ENCODE data around the gene MRPL32. TPM values are rescaled to one million over a fixed set of nuclear protein-coding genes. Genes with fewer than 3 reads are reported as not detected.

MRPL32 gene
- total RNA-seq, 3 donors from 2014 or later = 49.0 to 57.7 (median 51.1) TPM

- H3K27ac ChIP-seq = peak overlapping the region; percentile 86 to 88
Measured at GRCh38 chr7:42931447-42931833, 736 bp upstream of the MRPL32 start.

GRCh38 chr7:42932811-42933591 is 825 bp downstream of the MRPL32 start:
- Histone ChIP-seq H3K27ac (peak overlapping the region; percentile 51 to 86), H3K9me3 (no peaks in the 10 kb centered on the region), H3K4me1 (peaks cover 5 to 8% of the 10 kb centered on the region in 2 donors), H3K27me3 (no peaks in the 10 kb centered on the region), H3K36me3 (no peaks in the 10 kb centered on the region), H3K4me3 (peak overlapping the region; percentile 89 to 97 (median 90))
- no peak for DNase-seq (ENCODE audit: low spot score in 2 of 2)
- TF ChIP-seq POLR2A (IDR thresholded peaks at IDR 0.05) (no peak), CTCF (IDR thresholded peaks at IDR 0.05) (no peak)
- intact Hi-C loops (cut with DNase I; ENCODE audit: low total_unique reads) = no loop called here

More at GRCh38 chr7:42931447-42931833, 736 bp upstream of the MRPL32 start:
- no peak for DNase-seq (ENCODE audit: low spot score in 2 of 2)
- intact Hi-C loops (cut with DNase I; ENCODE audit: low total_unique reads) = no loop called here
- H3K27me3 ChIP-seq = no peaks in the 10 kb centered on the region
- H3K36me3 ChIP-seq = no peaks in the 10 kb centered on the region
- peak overlapping the region; percentile 89 to 97 (median 90) for H3K4me3 ChIP-seq
- no peaks in the 10 kb centered on the region for H3K9me3 ChIP-seq
- TF ChIP-seq POLR2A (IDR thresholded peaks at IDR 0.05) (no peak), CTCF (IDR thresholded peaks at IDR 0.05) (no peak), POLR2AphosphoS5 (IDR thresholded peaks at IDR 0.05) (no peak)
- H3K4me1 ChIP-seq = peaks cover 5 to 8% of the 10 kb centered on the region in 2 donors

- H3K4me3 ChIP-seq = no peak overlapping the region
- intact Hi-C loops (cut with DNase I; ENCODE audit: low total_unique reads) = no loop called here
- H3K27ac ChIP-seq = no peak overlapping the region
- peaks cover 4 to 8% of the 10 kb centered on the region in 2 donors for H3K4me1 ChIP-seq
- no peaks in the 10 kb centered on the region for H3K27me3 ChIP-seq
- H3K36me3 ChIP-seq = no peaks in the 10 kb centered on the region
- DNase-seq (ENCODE audit: low spot score in 2 of 2) = no peak
- no peaks in the 10 kb centered on the region for H3K9me3 ChIP-seq
- TF ChIP-seq POLR2AphosphoS5 (IDR thresholded peaks at IDR 0.05) = no peak
- no peak for TF ChIP-seq CTCF (IDR thresholded peaks at IDR 0.05)
- TF ChIP-seq POLR2A (IDR thresholded peaks at IDR 0.05) = no peak
Measured at GRCh38 chr7:42934291-42934690, 2.1 kb downstream of the MRPL32 start.

- no peak for TF ChIP-seq POLR2A (IDR thresholded peaks at IDR 0.05)
- TF ChIP-seq CTCF (IDR thresholded peaks at IDR 0.05) = no peak
- TF ChIP-seq POLR2AphosphoS5 (IDR thresholded peaks at IDR 0.05) = no peak
- H3K4me1 ChIP-seq = peaks cover 0 to 8% of the 10 kb centered on the region in 2 donors
- no peak overlapping the region for H3K4me3 ChIP-seq
- no peaks in the 10 kb centered on the region for H3K27me3 ChIP-seq
- H3K36me3 ChIP-seq = no peaks in the 10 kb centered on the region
- no peak overlapping the region for H3K27ac ChIP-seq
- intact Hi-C loops (cut with DNase I; ENCODE audit: low total_unique reads) = no loop called here
- no peaks in the 10 kb centered on the region for H3K9me3 ChIP-seq
- no peak for DNase-seq (ENCODE audit: low spot score in 2 of 2)
Measured at GRCh38 chr7:42935861-42936260, 3.7 kb downstream of the MRPL32 start.

GRCh38 chr7:42939457-42940240 is 7.5 kb downstream of the MRPL32 start:
- intact Hi-C loops (cut with DNase I; ENCODE audit: low total_unique reads) = loop anchor here (2.0 kb wide), 1 partner anchor 15 kb away; no protein-coding TSS in a partner anchor
- Histone ChIP-seq H3K27me3 (no peaks in the 10 kb centered on the region), H3K9me3 (no peaks in the 10 kb centered on the region), H3K36me3 (no peaks in the 10 kb centered on the region), H3K4me3 (no peak overlapping the region), H3K27ac (no peak overlapping the region), H3K4me1 (no peaks in the 10 kb centered on the region)
- no peak for TF ChIP-seq POLR2A (IDR thresholded peaks at IDR 0.05)
- TF ChIP-seq CTCF (IDR thresholded peaks at IDR 0.05) = no peak
- no peak for TF ChIP-seq POLR2AphosphoS5 (IDR thresholded peaks at IDR 0.05)
- DNase-seq (ENCODE audit: low spot score in 2 of 2) = no peak

Measured in breast epithelium (tissue), 4 donors.